NCI-H2029 treated with DMSO at 0.1 percent for 48 hours (cell line): ENCODE measurements around the gene ARHGAP4.

Experiments
- DNase-seq: peaks from one replicate; lab custom pipeline; 2025; lab: John Stamatoyannopoulos, UW

Gene ARHGAP4

GRCh38 chrX:153925739-153926551 is at the start of gene ARHGAP4:
TSS of gene ARHGAP4 (minus strand) at chrX:153926264. CDS start at chrX:153926202, 62 bp downstream.
- DNase-seq: no peak

DNA sequence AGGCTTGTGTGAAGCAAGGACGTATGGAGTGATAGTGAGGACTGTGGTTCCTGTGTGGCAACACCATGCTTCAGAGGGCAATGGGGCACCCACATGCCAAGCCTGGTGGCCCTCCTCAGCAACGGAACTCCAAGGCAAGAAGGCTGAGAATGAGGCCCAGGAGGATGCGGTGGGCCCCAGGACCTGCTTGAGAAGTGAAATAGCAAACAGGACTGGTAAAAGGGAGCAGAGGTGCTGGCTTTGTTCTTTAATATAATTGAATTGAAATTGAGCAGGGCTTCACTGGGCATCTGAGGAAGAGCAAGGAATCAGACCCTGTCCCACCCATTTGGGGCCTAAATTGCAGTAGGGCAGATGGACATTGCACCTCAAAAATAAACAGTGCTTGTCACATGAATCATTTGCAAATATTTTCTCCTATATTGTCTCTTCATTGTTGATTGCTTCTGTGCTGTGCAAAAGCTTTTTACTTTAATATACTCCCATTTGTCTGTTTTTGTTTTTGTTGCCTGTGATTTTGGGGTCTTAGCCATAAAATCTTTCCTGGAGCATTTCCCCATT is 48.7 kb upstream of the ARHGAP4 start:
- DNase-seq: no peak

GRCh38 chrX:153974003-153974725 is 48.1 kb upstream of the ARHGAP4 start:
- no peak for DNase-seq

- DNase-seq: no peak
These were observed 47.3 kb upstream of the ARHGAP4 start for GRCh38 chrX:153973127-153974002.

GRCh38 chrX:153972368-153973126 is 46.5 kb upstream of the ARHGAP4 start, which contains the start of gene TMEM187:
TSS of gene TMEM187 (plus strand) at chrX:153972754. CDS start at chrX:153982063, 9,309 bp downstream.
- peak; percentile 40 for DNase-seq

GRCh38 chrX:153971450-153972367 is 45.6 kb upstream of the ARHGAP4 start, which contains the start of gene HCFC1:
TSS of gene HCFC1 (minus strand) at chrX:153971818. CDS start at chrX:153970840, 978 bp downstream.
- DNase-seq: peak; percentile 52

GRCh38 chrX:153971124-153971449 is 45.0 kb upstream of the ARHGAP4 start:
- peak; percentile 31 for DNase-seq

DNA sequence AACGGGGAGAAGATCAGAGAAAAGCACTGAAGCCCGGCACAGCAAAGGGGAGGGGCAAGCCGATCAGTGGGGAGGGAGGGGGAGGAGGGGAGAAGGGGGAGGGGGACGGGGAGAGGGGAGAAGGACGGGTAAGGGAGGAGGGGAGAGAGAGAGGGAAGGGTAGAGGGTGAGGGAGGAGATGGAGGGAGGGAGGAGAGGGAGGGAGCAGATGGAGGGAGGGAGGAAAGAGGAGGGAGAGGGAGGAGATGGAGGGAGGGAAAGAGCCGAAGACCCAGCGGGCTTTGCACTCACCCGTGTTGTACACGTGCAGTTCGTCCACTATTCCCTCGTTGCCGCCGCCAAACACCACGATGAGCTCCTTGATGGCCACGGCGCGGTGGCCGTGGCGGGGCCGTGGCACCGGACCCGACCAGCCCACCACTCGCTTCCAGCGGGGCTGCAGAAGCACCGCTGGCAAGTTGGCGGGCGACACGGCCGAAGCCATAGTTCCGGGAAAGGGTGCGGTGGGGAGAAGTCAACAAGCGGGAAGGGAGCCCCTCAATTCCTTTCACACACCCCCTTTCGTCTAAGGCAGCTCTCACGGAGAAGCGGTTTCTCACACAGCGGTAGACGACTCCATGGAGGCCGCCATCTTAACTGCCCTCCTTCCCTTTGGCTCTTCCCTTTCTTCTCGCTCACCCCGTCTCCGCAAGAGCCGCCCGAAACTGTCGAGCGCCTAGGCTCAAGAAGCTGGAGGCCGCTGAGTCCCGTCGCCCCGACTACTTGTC is 44.5 kb upstream of the ARHGAP4 start:
- no peak for DNase-seq

DNA sequence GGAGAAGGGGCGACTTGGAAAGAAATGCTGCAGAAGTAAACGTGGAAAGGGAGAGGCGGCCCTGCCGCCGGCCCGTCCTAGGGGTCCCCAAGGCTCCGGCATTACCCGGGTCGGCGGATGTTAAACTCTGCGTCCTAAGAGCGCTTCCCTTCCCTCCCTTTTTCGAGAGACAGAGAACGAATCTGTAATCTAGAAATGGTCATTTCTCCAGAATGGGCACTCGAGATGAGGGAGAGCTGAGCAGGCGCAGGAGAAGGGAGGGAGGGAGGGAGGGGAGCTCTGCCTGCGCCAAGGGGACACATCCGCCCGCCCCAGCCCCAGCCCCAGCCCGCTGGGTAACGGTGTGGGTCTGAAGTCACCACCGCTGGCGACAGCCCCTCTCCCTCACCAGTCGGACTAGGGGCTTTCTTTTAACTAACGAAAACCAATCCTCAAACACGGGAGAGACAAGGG is 43.9 kb upstream of the ARHGAP4 start:
- no peak for DNase-seq

- DNase-seq: no peak
These were observed 43.2 kb upstream of the ARHGAP4 start for GRCh38 chrX:153969125-153969903.

GRCh38 chrX:153968754-153969124 is 42.7 kb upstream of the ARHGAP4 start:
- DNase-seq: no peak

DNA sequence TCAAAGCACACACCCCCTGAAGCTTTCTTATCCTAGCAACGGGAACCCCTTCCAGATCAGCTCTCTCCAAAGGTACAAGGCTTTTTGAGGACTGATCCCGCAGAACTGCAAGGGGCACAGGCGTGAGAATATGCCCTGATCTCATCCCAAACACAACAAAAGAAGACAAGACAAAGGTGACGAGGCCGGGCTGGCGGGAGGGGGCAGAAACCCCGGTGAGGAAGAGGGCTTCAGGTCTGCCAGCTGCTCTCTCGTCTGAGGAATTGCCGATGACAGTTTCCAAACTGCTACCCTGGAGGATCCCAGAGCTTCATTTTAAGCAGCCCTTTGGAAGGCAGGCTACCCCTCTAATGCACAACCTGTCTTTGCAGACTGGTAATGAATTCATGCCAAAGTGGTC is 42.2 kb upstream of the ARHGAP4 start:
- DNase-seq: no peak

- no peak for DNase-seq
These were observed 41.6 kb upstream of the ARHGAP4 start for GRCh38 chrX:153967536-153968224.

- no peak for DNase-seq
These were observed 40.9 kb upstream of the ARHGAP4 start for GRCh38 chrX:153966841-153967535.

GRCh38 chrX:153966283-153966688 is 40.2 kb upstream of the ARHGAP4 start:
- no peak for DNase-seq

- no peak for DNase-seq
These were observed 39.3 kb upstream of the ARHGAP4 start for GRCh38 chrX:153965406-153965805.

DNA sequence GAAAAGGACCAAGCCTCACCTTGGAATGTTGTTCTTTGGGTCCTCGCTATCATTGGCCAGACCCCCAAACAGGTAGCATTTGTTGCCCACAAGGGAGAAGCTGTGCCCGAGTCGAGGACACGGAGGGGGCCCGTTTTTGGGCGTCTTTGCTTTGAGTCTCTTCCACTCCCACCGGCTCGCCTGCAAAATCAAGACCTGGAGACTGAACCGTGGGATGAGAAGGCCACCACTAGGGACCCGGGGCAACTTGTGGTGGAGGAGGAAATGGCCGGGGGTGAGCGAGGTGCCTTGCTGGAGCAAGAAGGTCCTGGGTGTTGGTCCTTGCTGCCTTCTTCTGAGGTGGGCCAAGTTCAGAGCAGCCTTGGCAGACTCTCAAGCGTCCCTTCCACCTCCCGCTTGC is 38.0 kb upstream of the ARHGAP4 start:
- DNase-seq: no peak
